Measurements from ENCODE around the gene PNPLA2. TPM values are rescaled to one million over a fixed set of nuclear protein-coding genes. Genes with fewer than 3 reads are reported as not detected.

The PNPLA2 gene
- total and polyA plus RNA-seq, 10 of the 15 experiments (the other 5 are each of a cell fraction or from before 2014, with no cell fraction given), result 0.19 to 34.0 (median 8.1) TPM

DNA sequence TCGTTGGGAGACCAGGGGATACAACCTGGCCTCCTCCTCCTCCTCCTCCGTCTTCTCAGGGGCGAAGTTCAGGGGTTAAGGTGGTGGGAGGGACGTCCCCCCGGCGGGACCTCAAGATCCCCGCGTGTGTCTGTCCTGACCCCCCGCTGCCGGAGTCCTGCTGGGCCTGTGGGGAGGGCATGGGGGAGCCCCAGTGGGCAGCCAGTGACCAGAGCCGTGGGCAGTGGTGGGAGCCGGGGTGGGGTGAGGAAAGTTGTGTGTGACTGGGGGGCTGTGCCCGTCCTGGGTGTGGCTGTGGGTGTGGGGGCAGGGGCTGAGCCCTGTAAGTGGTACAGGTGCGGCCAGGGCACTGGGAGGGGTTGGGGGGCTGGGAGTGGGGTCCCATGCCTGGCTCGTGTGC is 34.0 kb downstream of the PNPLA2 start:
- Histone ChIP-seq H3K9me3 (replicated peaks; ENCODE audit: control insufficient read depth, insufficient read depth, low read length) (no peaks in the 10 kb centered on the region), H3K79me2 (ENCODE audit: control insufficient read depth, insufficient read depth, low read length) (no peaks in the 10 kb centered on the region), H2AFZ (ENCODE audit: control insufficient read depth, low read depth, low read length) (no peak overlapping the region), H3K27me3 (replicated peaks in 1 of 2; ENCODE audit: control insufficient read depth in 2 of 2, insufficient read depth in 2 of 2, low read length in 1 of 2) (no peaks in the 10 kb centered on the region; a peak in 1 of 4 replicates), H3K27ac (ENCODE audit: control insufficient read depth, insufficient read depth) (no peak overlapping the region), H3K4me2 (ENCODE audit: control insufficient read depth, insufficient read depth) (no peak overlapping the region), H4K20me1 (ENCODE audit: control insufficient read depth, insufficient read depth) (no peaks in the 10 kb centered on the region), H3K4me1 (ENCODE audit: control insufficient read depth, insufficient read depth, low read length) (no peaks in the 10 kb centered on the region), H3K36me3 (ENCODE audit: control insufficient read depth in 2 of 2, insufficient read depth in 2 of 2, low read length in 1 of 2) (no peaks in the 10 kb centered on the region), H3K4me3 (no peak overlapping the region), H3K9ac (ENCODE audit: control insufficient read depth, insufficient read depth, low read length) (no peak overlapping the region)
- DNase-seq (ENCODE audit: low read depth, low spot score) (no peak), FAIRE-seq (no peak), ATAC-seq (no peak)
- 51% methylated on average over 14 of the region's 15 CpGs for WGBS (ENCODE audit: insufficient coverage, insufficient replicate concordance, low lambda C conversion rate, missing lambda C conversion rate)
- POLR2A ChIA-PET, result no interaction called here
- no TSS peak for BruUV-seq (replicated peaks)
- intact Hi-C loops (cut with micrococcal nuclease; ENCODE audit: unreplicated experiment) (no loop called here), in situ Hi-C loops (cut with MboI) (no loop called here)
- CTCF ChIA-PET, result no interaction called here
- TF ChIP-seq SP1 (IDR thresholded peaks at IDR 0.05; ENCODE audit: low read depth, low read length) (no peak), RAD51 (IDR thresholded peaks at IDR 0.05) (no peak)
- RAD21 ChIA-PET (ENCODE audit: unreplicated experiment), result no interaction called here
- SMC1A ChIA-PET (ENCODE audit: uncharacterized antibody, unreplicated experiment), result no interaction called here

GRCh38 chr11:853682-854448 is 35.2 kb downstream of the PNPLA2 start:
- H3K4me2 ChIP-seq (ENCODE audit: control insufficient read depth, insufficient read depth), result no peak overlapping the region
- DNase-seq (ENCODE audit: low read depth, low spot score) (no peak), ATAC-seq (0 out of 3 replicates have a peak, but pooled peaks have one; percentile 21), FAIRE-seq (no peak)
- H3K36me3 ChIP-seq (ENCODE audit: control insufficient read depth in 2 of 2, insufficient read depth in 2 of 2, low read length in 1 of 2), result no peaks in the 10 kb centered on the region
- H3K4me3 ChIP-seq, result no peak overlapping the region
- ChIA-PET SMC1A (ENCODE audit: uncharacterized antibody, unreplicated experiment) (no interaction called here), CTCF (no interaction called here), POLR2A (no interaction called here), RAD21 (ENCODE audit: unreplicated experiment) (no interaction called here)
- intact Hi-C loops (cut with micrococcal nuclease; ENCODE audit: unreplicated experiment), result no loop called here
- no peaks in the 10 kb centered on the region; a peak in 1 of 4 replicates for H3K27me3 ChIP-seq (replicated peaks in 1 of 2; ENCODE audit: control insufficient read depth in 2 of 2, insufficient read depth in 2 of 2, low read length in 1 of 2)
- 50% methylated on average over 25 of the region's 27 CpGs for WGBS (ENCODE audit: insufficient coverage, insufficient replicate concordance, low lambda C conversion rate, missing lambda C conversion rate)
- H3K9ac ChIP-seq (ENCODE audit: control insufficient read depth, insufficient read depth, low read length), result no peak overlapping the region
- no TSS peak for BruUV-seq (replicated peaks)
- H2AFZ ChIP-seq (ENCODE audit: control insufficient read depth, low read depth, low read length), result no peak overlapping the region
- no peaks in the 10 kb centered on the region for H3K79me2 ChIP-seq (ENCODE audit: control insufficient read depth, insufficient read depth, low read length)
- no peaks in the 10 kb centered on the region for H4K20me1 ChIP-seq (ENCODE audit: control insufficient read depth, insufficient read depth)
- H3K9me3 ChIP-seq (replicated peaks; ENCODE audit: control insufficient read depth, insufficient read depth, low read length), result no peaks in the 10 kb centered on the region
- in situ Hi-C loops (cut with MboI), result no loop called here
- no peaks in the 10 kb centered on the region for H3K4me1 ChIP-seq (ENCODE audit: control insufficient read depth, insufficient read depth, low read length)
- H3K27ac ChIP-seq (ENCODE audit: control insufficient read depth, insufficient read depth), result no peak overlapping the region
- TF ChIP-seq RUNX3 (IDR thresholded peaks at IDR 0.05; ENCODE audit: low read length), result no peak
- no peak for TF ChIP-seq ZNF24 (IDR thresholded peaks at IDR 0.05)
- TF ChIP-seq ZNF592 (IDR thresholded peaks at IDR 0.05), result no peak
- TF ChIP-seq TBL1XR1 (IDR thresholded peaks at IDR 0.05; ENCODE audit: low read depth, low read length), result no peak
- no peak for TF ChIP-seq SRF (IDR thresholded peaks at IDR 0.05; ENCODE audit: low read depth in 2 of 2, low read length in 2 of 2)
- no peak for TF ChIP-seq EED (IDR thresholded peaks at IDR 0.05; ENCODE audit: low read depth)
- TF ChIP-seq SIX5 (IDR thresholded peaks at IDR 0.05; ENCODE audit: low read depth, low read length, severe bottlenecking), result no peak
- TF ChIP-seq BHLHE40 (IDR thresholded peaks at IDR 0.05; ENCODE audit: borderline replicate concordance in 1 of 2, low read depth in 2 of 2, low read length in 1 of 2), result no peak
- no peak for TF ChIP-seq SMAD1 (IDR thresholded peaks at IDR 0.05; ENCODE audit: low read depth, partially characterized antibody)
- no peak for TF ChIP-seq ZNF217 (IDR thresholded peaks at IDR 0.05)
- TF ChIP-seq, protein P1, sequence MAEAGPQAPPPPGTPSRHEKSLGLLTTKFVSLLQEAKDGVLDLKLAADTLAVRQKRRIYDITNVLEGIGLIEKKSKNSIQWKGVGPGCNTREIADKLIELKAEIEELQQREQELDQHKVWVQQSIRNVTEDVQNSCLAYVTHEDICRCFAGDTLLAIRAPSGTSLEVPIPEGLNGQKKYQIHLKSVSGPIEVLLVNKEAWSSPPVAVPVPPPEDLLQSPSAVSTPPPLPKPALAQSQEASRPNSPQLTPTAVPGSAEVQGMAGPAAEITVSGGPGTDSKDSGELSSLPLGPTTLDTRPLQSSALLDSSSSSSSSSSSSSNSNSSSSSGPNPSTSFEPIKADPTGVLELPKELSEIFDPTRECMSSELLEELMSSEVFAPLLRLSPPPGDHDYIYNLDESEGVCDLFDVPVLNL (IDR thresholded peaks at IDR 0.05; ENCODE audit: low read depth, low read length), result no peak

Measured in GM12878 (cell line).